ENCODE results near the gene ELAVL3.

GRCh38 chr19:11494634-11495285 lies 13.9 kb upstream of the ELAVL3 start:
- TF ChIP-seq, protein P1, sequence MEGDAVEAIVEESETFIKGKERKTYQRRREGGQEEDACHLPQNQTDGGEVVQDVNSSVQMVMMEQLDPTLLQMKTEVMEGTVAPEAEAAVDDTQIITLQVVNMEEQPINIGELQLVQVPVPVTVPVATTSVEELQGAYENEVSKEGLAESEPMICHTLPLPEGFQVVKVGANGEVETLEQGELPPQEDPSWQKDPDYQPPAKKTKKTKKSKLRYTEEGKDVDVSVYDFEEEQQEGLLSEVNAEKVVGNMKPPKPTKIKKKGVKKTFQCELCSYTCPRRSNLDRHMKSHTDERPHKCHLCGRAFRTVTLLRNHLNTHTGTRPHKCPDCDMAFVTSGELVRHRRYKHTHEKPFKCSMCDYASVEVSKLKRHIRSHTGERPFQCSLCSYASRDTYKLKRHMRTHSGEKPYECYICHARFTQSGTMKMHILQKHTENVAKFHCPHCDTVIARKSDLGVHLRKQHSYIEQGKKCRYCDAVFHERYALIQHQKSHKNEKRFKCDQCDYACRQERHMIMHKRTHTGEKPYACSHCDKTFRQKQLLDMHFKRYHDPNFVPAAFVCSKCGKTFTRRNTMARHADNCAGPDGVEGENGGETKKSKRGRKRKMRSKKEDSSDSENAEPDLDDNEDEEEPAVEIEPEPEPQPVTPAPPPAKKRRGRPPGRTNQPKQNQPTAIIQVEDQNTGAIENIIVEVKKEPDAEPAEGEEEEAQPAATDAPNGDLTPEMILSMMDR (IDR thresholded peaks at IDR 0.05): no peak
- TF ChIP-seq POLR2A (IDR thresholded peaks at IDR 0.05): no peak

All from lower leg skin (tissue), 3 donors.